C4-2B (cell line): Measurements from ENCODE around the gene TCF12.

ENCODE experiments used
- ZFX ChIP-seq: fragments of 450-650 bp; IDR thresholded peaks from 2 replicates; pipeline ENCODE4 v1.6.1; 2017
- TF ChIP-seq, protein P1 (sequence below): fragments of 450-650 bp; conservative IDR thresholded peaks from 2 replicates; pipeline ENCODE4 v1.5.1; 2017; ENCODE audit warnings: mild to moderate bottlenecking

- TF ChIP-seq, protein P1, sequence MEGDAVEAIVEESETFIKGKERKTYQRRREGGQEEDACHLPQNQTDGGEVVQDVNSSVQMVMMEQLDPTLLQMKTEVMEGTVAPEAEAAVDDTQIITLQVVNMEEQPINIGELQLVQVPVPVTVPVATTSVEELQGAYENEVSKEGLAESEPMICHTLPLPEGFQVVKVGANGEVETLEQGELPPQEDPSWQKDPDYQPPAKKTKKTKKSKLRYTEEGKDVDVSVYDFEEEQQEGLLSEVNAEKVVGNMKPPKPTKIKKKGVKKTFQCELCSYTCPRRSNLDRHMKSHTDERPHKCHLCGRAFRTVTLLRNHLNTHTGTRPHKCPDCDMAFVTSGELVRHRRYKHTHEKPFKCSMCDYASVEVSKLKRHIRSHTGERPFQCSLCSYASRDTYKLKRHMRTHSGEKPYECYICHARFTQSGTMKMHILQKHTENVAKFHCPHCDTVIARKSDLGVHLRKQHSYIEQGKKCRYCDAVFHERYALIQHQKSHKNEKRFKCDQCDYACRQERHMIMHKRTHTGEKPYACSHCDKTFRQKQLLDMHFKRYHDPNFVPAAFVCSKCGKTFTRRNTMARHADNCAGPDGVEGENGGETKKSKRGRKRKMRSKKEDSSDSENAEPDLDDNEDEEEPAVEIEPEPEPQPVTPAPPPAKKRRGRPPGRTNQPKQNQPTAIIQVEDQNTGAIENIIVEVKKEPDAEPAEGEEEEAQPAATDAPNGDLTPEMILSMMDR: no peak
- TF ChIP-seq ZFX: no peak
Measured at GRCh38 chr15:57324590-57324890, 406.1 kb downstream of the TCF12 start.
